HG03039 (cell line): ENCODE results near the gene TBP.
A peak's percentile ranks its signal among the peaks of the same experiment; 100 is the strongest.
"Not testable (repeated sequence)": the region's sequence is repeated elsewhere in the genome, so short reads cannot be mapped to it uniquely, and the experiment has no call there.

Experiments used
- ATAC-seq: cut with Tn5 transposase; IDR thresholded peaks from one replicate; pipeline ENCODE4 v1.9.1; 2021; ENCODE audit warnings: mild to moderate bottlenecking, moderate library complexity; ENCODE audit not compliant: unreplicated experiment

Gene TBP

DNA sequence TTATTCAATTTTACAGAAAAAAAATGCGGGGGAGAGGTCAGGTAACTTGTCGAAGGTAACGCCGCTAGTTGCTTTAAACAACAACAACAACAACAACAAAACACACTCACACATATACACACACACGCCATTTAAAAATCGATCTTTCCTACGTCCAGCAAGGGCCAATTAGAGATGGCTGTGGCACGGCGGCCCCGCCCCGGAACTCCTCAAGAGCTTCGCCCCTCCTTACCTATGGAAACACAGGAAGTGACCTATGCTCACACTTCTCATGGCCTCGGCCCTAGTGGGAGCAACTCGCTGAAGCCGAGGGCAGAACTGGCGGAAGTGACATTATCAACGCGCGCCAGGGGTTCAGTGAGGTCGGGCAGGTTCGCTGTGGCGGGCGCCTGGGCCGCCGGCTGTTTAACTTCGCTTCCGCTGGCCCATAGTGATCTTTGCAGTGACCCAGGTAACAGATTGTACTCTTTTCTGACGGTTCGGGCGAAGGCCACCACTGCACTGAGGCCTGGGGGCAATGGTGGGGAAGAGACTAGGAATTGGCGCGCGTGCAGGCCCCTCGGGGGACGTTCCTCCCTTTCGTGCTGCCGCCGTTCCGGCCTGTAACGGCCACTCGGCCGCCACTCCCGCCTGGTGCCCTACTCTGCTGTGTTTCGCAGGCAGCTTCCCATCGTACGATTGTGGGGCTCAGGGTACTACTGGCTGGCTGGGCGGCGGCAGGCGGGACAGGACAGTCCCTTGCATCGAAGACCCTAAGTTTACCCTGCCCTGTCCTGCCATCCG is at the start of gene TBP:
Gene TBP (plus strand): TSS at position 357 of the 783 bp plus-strand sequence. CDS start 2,661 bp downstream, outside the sequence.
- ATAC-seq: peak; percentile 94

DNA sequence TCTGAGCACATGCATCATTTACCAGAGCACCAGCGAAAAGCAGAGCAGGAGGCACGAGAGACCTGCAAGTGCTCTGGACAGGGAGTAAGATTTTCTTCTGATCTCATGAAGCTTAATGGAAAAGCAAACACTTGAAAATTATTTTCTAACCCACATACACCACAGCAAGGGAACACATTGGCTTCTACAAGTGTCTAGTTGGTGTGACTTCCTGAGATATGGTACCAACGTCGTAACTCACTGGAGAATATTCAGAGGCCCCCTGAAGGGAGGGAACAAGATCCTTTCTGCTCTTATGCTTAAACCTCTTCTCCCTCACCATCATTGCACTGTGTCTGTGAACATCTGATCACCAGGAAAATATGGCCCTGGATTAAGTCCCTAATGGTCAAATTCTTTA is 49.7 kb upstream of the TBP start:
- no peak for ATAC-seq

DNA sequence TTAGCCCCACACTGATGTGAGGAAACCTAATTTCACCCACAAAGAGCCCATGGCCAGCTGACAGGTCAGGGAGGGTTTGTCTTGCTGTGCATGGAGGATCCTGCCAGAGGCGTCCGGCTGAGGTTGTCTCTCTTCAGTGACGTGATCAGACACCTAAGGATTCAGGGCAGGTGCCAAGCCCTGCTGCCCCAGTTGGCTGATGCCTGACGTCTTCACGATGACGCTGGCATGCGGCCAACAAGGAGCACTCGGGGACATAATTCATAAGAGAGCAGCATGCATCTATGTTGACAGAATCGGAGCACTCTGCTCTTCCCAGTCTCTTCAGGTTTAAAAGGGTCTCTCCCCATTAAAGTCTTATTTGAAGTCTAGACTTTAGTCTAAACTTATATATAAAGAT is 48.9 kb upstream of the TBP start:
- no peak for ATAC-seq

DNA sequence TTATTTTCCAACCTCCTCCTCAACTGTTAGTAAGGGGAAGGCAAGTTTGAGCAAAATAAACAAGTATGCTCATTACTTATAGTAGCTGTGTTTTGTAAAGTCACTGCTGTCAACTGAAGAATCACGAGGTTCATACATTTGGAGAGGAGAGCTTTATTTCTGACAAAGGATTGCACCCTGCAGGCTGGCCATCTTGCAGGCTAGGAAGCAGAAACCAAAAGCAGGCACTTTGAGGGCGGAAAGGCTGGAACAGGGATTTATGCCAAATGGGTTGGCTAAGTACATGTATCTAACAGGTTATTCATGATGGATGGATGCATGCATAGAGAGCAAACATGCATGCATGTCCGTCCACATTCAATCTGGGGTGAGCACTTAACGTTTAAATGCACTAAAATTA is 47.7 kb upstream of the TBP start:
- no peak for ATAC-seq

DNA sequence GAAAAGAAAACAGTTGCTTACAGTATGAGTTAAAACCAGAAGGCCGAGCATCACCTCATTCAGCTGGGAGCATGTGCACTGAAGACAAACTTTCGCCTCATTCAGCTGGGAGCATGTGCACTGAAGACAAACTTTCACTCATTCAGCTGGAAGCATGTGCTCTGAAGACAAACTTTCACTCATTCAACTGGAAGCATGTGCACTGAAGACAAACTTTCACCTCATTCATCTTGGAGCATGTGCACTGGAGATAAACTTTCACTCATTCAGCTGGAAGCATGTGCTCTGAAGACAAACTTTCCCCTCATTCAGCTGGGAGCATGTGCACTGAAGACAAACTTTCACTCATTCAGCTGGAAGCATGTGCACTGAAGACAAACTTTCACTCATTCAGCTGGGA is 46.4 kb upstream of the TBP start:
- ATAC-seq: not testable (repeated sequence)

DNA sequence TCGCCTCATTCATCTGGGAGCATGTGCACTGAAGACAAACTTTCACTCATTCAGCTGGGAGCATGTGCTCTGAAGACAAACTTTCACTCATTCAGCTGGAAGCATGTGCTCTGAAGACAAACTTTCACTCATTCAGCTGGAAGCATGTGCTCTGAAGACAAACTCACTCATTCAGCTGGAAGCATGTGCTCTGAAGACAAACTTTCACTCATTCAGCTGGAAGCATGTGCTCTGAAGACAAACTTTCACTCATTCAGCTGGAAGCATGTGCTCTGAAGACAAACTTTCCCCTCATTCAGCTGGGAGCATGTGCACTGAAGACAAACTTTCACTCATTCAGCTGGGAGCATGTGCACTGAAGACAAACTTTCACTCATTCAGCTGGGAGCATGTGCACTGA is 45.9 kb upstream of the TBP start:
- not testable (repeated sequence) for ATAC-seq

DNA sequence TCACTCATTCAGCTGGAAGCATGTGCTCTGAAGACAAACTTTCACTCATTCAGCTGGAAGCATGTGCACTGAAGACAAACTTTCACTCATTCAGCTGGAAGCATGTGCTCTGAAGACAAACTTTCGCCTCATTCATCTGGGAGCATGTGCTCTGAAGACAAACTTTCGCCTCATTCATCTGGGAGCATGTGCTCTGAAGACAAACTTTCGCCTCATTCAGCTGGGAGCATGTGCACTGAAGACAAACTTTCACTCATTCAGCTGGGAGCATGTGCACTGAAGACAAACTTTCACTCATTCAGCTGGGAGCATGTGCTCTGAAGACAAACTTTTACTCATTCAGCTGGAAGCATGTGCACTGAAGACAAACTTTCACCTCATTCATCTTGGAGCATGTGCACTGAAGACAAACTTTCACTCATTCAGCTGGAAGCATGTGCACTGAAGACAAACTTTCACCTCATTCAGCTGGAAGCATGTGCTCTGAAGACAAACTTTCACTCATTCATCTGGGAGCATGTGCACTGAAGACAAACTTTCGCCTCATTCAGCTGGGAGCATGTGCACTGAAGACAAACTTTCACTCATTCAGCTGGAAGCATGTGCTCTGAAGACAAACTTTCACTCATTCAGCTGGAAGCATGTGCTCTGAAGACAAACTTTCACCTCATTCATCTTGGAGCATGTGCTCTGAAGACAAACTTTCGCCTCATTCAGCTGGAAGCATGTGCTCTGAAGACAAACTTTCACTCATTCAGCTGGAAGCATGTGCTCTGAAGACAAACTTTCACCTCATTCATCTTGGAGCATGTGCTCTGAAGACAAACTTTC is 45.1 kb upstream of the TBP start:
- not testable (repeated sequence) for ATAC-seq

DNA sequence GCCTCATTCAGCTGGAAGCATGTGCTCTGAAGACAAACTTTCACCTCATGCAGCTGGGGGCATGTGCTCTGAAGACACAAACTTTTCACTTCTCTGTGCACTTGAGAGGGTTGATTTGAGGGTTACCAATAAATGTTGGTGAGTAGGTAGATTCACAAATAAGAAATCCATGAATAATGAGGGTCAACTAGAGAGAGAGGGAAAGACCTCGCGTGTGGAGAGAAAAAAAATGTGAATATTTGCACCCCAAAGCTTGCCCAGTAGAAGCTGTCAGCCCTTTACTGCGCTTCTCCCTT is 44.5 kb upstream of the TBP start:
- no peak for ATAC-seq

DNA sequence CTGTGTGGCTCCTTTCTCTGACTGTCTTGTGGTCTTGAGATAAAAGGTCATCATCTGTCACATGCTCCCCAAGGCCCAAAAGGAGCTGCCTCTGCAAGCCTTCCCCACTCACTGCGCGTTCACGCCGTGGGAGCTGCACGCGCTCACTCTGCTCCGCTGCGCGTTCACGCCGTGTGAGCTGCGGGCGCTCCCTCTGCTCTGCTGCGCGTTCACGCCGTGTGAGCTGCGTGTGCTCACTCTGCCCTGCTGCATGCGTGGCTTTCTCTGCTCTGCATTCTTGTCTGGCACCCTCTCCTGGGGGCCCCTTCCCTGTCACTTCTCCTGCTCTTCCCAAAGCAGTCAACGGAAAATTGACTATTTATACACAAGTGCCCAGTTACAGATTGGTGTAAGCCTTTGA is 43.5 kb upstream of the TBP start:
- ATAC-seq: no peak

DNA sequence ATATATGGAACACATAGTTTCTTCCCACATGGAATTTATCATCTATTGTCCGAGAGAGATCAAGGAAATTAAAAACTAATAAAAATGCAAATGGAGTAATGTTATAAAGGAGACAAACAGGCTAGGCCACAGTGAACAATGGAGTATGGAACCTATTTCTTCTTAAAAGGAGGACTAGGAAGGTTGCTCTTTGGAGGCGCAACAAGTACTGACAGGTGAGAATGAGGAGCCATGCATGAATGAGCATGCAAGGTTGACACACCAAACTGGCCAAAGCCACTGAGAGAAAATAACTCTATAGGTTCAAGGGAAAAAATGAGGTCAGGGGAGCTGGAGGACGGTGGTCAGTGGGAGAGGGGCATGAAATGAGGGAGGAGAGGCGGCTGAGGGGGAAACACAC is 41.9 kb upstream of the TBP start:
- ATAC-seq: no peak

DNA sequence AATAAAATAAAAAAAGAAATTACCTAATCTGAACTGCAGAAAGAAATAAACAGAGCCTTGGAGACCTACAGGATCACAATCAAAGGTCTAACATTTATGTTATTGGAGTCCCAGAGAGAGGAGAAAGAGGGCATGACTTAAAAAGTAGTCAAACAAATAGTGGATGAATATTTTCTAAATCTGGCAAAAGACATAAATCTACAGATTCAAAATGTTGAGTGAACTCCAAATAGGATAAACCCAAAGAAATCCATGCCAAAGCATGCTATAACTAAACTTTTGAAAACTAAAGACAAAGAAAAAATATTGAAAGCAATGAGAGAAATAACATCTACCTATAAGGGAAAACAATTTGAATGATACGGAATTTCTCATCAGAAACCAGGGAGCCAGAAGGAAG is 39.3 kb upstream of the TBP start:
- ATAC-seq: no peak

DNA sequence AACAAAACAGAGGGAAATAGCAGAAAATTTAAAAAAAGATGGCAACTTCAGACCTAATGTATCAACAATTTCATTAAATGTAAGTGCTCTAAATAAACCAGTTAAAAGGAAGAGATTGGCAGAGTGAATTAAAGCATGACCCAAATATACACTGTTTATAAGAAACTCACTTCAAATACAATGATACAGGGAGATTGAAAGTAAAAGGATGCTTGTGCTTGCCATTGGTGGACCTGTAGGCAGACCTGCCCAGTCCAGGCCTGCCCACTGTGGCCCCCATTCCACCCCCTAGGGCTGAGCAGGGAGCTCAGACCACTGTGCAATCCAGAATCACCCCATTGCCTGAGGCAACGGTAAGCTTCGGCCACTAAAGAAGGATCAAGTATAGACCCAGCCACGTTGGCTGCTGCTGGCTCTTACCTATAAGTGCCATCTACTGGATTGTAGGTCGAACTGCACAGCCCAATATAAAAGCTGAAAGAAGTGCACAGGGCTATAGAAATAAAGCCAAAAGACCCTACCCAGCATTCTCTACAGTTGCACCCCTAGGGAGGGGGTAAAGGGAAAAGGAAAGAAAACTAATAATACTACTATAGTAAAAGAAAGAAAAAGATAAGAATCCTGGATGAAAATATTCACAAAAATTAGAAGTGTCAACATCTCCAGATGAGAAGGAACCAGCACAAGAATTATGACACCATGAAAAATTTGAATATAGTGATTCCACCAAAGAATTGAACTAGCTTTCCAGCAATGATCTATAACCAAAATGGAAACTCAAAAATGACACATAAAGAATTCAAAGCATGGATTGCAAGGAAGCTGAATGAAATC is 37.2 kb upstream of the TBP start:
- ATAC-seq: peak; percentile 82

DNA sequence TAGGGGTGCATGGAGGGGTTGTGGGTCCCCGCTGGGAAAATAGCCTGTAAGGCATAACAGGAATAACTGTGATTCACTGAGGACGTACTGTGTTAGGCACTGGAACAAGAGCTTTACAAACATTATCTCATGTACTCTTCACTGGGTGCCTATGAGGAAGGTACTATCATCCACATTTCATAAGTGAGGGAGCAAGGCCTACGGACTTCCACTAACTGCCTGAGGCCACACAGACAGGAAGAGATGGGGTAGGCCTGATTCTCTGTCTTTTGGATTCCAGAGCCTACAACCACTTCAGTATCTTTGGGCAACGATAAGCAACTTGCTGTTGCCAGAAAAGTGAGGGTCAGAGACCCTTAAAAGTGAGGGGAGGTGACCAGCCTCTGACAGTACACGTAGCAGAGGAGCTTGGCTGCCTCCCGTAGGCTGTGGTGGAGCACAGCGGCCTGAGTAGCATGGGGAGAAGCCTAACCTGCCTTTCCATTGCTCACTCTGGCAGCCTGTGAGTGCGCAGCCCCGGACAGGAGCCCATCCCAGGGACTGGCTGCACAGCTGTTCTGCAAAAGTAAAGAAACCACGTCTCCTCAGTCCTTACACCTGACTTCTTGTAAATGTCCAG is 31.5 kb upstream of the TBP start:
- no peak for ATAC-seq

DNA sequence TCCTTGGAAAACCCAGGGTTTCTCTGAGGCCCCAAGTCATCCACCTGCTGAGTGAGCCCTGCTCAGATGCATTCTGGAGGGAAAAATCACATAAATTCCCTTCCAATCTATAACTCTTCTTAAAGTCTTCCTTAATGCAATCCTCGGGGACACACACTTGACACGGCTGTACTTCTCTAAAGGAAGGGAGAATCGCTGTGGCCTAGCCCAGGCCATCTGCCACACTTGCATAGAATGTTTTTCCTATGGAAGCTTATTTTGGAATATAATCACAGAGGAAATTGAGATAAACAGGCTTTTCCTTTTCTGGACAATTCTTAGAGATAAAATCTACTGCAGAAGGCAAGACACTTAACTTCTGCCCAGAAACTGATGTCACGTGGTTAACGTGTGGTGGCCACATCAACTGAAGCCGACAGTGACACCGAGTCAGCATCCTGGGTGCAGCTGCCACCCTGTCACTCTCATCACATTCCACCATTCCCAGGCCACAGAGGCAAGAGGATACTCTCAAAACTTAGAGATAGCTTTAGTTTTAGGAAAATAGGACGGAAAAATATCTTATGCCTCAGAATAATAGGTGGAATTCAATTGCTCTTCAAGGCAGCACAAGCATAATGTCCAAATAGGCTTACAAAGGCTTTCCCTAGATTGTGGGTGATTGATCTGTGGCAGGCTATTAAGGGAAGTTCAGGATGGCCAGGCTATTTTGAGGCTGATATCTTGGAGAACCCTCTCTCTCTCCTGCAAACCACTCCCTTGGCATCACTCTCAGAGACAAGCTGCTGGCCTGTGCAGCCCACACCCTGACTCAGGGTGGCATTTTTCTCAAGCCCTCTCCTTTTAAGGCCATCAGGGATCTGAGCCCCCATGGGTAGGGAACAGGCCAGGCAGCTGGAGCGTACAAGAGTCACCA is 30.7 kb upstream of the TBP start:
- ATAC-seq: no peak

DNA sequence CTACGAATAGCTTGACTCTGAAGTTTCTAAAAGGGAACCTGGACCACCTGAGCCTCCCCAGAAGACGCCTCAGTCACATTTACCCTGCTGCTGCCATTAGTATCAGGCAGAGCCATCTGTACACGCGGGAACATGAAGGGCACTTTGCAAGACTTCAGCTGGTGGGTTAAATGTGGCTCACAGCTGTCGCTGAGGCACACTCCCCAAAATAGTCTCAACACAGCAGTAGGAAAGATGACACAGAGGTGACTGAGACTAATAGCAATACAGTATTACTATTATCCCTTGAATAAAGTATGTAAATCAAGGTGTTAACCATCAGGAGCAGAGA is 30.0 kb upstream of the TBP start:
- no peak for ATAC-seq

DNA sequence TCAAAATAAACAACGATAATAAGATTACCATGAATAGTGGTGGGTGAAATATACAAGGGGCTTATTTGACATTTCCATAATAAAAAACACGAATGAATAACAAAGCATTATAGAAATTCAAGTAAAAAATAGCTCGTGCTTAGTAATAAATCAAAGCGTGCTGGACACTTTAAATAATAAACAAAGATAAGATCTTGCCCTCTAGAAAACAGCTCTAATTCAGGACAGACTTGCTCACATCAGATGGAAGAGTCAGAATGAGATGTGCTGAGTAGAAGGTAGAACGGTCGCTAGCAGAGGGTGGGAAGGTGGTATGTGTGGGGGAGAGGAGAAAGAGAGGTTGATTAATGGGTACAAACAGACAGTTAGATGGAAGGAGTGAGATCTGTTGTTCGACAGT is 28.4 kb upstream of the TBP start:
- ATAC-seq: no peak

DNA sequence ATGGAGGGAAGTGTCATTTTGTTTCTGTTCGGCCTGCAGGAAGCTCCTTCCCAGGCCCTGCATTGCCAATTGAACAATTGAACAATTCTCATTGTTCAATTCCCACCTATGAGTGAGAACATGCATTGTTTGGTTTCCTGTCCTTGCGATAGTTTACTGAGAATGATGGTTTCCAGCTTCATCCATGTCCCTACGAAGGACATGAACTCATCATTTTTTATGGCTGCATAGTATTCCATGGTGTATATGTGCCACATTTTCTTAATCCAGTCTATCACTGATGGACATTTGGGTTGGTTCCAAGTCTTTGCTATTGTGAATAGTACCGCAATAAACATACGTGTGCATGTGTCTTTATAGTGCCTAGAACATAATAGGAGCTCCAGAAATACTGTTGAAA is 26.2 kb upstream of the TBP start:
- not testable (repeated sequence) for ATAC-seq

DNA sequence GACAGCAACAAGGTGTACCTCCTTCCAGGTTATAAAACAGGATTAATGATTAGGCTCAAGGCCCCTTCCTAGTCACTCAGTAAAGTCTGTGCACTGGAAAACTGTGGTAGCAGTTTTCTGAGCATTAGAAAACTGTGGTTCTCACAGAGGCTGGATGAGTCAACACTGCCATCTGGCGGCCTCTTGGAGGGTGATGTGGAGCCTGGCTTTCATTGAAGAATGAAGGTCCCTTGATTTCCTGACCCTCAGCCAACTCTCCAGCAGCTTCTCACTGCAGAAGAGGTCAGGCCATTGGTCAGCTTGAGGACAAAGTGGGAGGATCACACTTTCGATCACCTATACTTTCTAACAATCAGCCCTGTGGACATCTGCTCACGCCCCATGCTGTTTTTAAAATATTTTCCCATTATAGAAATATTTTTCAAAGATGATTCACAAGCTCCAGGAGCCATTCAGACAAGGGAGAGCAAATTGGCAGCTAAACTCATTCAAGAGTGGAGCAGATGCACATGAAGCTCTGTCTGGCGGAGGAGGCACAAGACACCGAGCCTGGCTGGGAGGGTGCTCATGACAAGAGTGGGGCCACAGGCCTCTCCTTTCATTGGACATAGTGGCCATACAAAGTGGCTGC is 24.2 kb upstream of the TBP start:
- ATAC-seq: no peak

DNA sequence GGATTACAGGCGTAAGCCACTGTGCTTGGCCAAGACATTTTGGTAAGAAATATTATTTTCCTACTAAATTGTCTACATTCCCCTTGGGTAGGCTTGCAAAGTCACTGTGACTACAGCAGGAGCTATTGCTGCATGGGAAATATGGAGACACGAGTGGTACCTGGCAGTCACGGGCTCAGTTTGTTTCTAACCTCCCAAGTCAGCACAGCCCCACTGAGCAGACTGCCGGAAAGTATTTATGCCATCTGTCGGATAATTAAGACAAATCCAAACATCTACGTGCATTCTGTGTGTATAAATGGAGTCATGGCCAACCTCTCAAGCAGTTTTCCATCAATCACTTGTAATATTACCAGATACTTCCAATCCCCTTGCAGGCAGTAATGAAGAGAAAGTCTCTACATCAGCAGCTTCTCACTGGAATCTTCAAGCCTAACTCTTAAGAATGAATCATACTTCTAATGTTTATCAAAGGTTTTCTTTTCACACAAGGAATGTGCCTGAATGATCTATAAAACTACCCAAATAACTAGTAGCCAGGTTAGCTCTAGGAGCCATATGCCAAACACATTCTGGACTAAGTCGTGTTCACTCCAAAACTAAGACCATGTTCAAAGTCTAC is 21.2 kb upstream of the TBP start:
- ATAC-seq: no peak
